Esophagus squamous epithelium (tissue), 4 donors: ENCODE data around the gene DPCD.

Experiments
- CTCF ChIP-seq, 6 experiments: fragments of 450-650 bp in 4 of 6; fragments of 200-600 bp in 2 of 6; sonication (generic) in 2 of 6; IDR thresholded peaks; one replicate each; pipeline ENCODE4 v1.5.1; 2016 to 2019; ENCODE audit warnings: antibody characterized with exemption in 6 of 6, mild to moderate bottlenecking in 4 of 6, moderate library complexity in 4 of 6
- POLR2A ChIP-seq, 4 donors: fragments of 450-650 bp; IDR thresholded peaks; one replicate each; pipeline ENCODE4 v1.6.1; 2017; ENCODE audit warnings: antibody characterized with exemption in 4 of 4, mild to moderate bottlenecking in 4 of 4, moderate library complexity in 3 of 4

- TF ChIP-seq CTCF (IDR thresholded peaks at IDR 0.05) = no peak
- no peak for TF ChIP-seq POLR2A (IDR thresholded peaks at IDR 0.05)
These were observed 7.7 kb downstream of the DPCD start for GRCh38 chr10:101595591-101596433.
